ENCODE measurements around the gene EFHD2. TPM values are rescaled to one million over a fixed set of nuclear protein-coding genes. Genes with fewer than 3 reads are reported as not detected.

EFHD2 gene
- polyA plus RNA-seq, 3 donors, result 314 to 329 (median 323) TPM

DNA sequence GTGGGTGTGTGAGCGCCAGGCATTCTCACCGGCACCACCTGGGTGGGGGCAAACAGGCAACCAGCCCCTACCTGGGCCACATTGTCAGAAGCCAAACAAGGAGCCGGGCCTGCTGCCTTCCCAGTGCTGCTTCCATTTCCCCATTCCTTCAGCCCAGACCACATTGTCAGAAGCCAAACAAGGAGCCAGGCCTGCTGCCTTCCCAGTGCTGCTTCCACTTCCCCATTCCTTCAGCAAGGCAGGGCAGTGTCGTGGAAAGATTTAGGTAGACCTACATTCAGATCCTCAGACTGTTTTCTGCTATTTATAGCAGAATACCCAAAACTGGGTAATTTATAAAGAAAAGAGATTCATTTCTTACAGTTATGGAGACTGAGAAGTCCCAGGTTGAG lies 47.0 kb upstream of the EFHD2 start:
- Histone ChIP-seq H3K27me3 (ENCODE audit: control insufficient read depth in 2 of 2, insufficient read depth in 2 of 2, low read length in 2 of 2) (no peaks in the 10 kb centered on the region), H3K79me2 (ENCODE audit: insufficient read depth, low read length) (no peaks in the 10 kb centered on the region), H3K9me3 (replicated peaks in 1 of 2; ENCODE audit: control insufficient read depth in 1 of 2, insufficient read depth in 1 of 2, low read length in 2 of 2) (no peaks in the 10 kb centered on the region), H3K4me2 (replicated peaks; ENCODE audit: extremely low read depth, low read length, poor library complexity, severe bottlenecking) (no peak overlapping the region), H3K27ac (ENCODE audit: low read depth in 1 of 2, low read length in 2 of 2) (no peak overlapping the region), H3K36me3 (replicated peaks in 1 of 2; ENCODE audit: control insufficient read depth in 1 of 2, insufficient read depth in 2 of 2, low read length in 2 of 2) (no peaks in the 10 kb centered on the region), H3K4me1 (ENCODE audit: control insufficient read depth in 1 of 2, insufficient read depth in 2 of 2, low read length in 2 of 2) (no peaks in the 10 kb centered on the region), H2AFZ (ENCODE audit: insufficient read depth, low read depth, low read length, poor library complexity, severe bottlenecking) (no peak overlapping the region), H4K20me1 (ENCODE audit: insufficient read depth, low read length) (no peaks in the 10 kb centered on the region), H3K4me3 (replicated peaks in 1 of 3; ENCODE audit: low read depth in 2 of 3, low read length in 3 of 3) (no peak overlapping the region), H3K9ac (ENCODE audit: insufficient read depth, low read length, poor library complexity, severe bottlenecking) (no peak overlapping the region)
- Mint-ChIP-seq H3K4me3 (no peak overlapping the region), H3K27ac (peak overlapping the region in 1 of 7 donors; percentile 59), H3K27me3 (ENCODE audit: low read depth in 3 of 3) (peaks cover 2 to 11% (median 8%) of the 10 kb centered on the region in 3 donors), H3K36me3 (no peaks in the 10 kb centered on the region), H3K4me1 (peaks cover 7% of the 10 kb centered on the region), H3K9me3 (peaks cover 0 to 2% (median 0%) of the 10 kb centered on the region in 7 donors)
- intact Hi-C loops (cut with micrococcal nuclease), result loop anchor here in 1 of 2 donors (5.0 kb wide), 1 partner anchor 35 kb away; no protein-coding TSS in a partner anchor
- WGBS (ENCODE audit: insufficient coverage), result 64% methylated on average over 3 of the region's 4 CpGs
- TF ChIP-seq CTCF (IDR thresholded peaks at IDR 0.05), result no peak
- DNase-seq, result peak in 2 of 3 donors; percentile 24 to 41

GRCh38 chr1:15364740-15365139 lies 44.9 kb upstream of the EFHD2 start:
- 89% methylated on average over 1 of the region's 5 CpGs for WGBS (ENCODE audit: insufficient coverage)

More at GRCh38 chr1:15364740-15365139, 44.9 kb upstream of the EFHD2 start:
- Mint-ChIP-seq H3K4me3 (no peak overlapping the region), H3K4me1 (peaks cover 7% of the 10 kb centered on the region), H3K27ac (no peak overlapping the region), H3K9me3 (peaks cover 0 to 2% (median 0%) of the 10 kb centered on the region in 7 donors), H3K36me3 (no peaks in the 10 kb centered on the region), H3K27me3 (ENCODE audit: low read depth in 3 of 3) (peaks cover 2 to 8% (median 3%) of the 10 kb centered on the region in 3 donors)
- Histone ChIP-seq H3K9me3 (replicated peaks in 1 of 2; ENCODE audit: control insufficient read depth in 1 of 2, insufficient read depth in 1 of 2, low read length in 2 of 2) (no peaks in the 10 kb centered on the region), H3K27ac (ENCODE audit: low read depth in 1 of 2, low read length in 2 of 2) (no peak overlapping the region), H3K27me3 (ENCODE audit: control insufficient read depth in 2 of 2, insufficient read depth in 2 of 2, low read length in 2 of 2) (no peaks in the 10 kb centered on the region), H3K4me3 (replicated peaks in 1 of 3; ENCODE audit: low read depth in 2 of 3, low read length in 3 of 3) (no peak overlapping the region), H4K20me1 (ENCODE audit: insufficient read depth, low read length) (no peaks in the 10 kb centered on the region), H3K4me1 (ENCODE audit: control insufficient read depth in 1 of 2, insufficient read depth in 2 of 2, low read length in 2 of 2) (no peaks in the 10 kb centered on the region), H3K4me2 (replicated peaks; ENCODE audit: extremely low read depth, low read length, poor library complexity, severe bottlenecking) (no peak overlapping the region), H3K36me3 (replicated peaks in 1 of 2; ENCODE audit: control insufficient read depth in 1 of 2, insufficient read depth in 2 of 2, low read length in 2 of 2) (no peaks in the 10 kb centered on the region), H3K79me2 (ENCODE audit: insufficient read depth, low read length) (no peaks in the 10 kb centered on the region), H3K9ac (ENCODE audit: insufficient read depth, low read length, poor library complexity, severe bottlenecking) (no peak overlapping the region), H2AFZ (ENCODE audit: insufficient read depth, low read depth, low read length, poor library complexity, severe bottlenecking) (no peak overlapping the region)
- DNase-seq, result peak in 2 of 3 donors; percentile 18 to 24
- intact Hi-C loops (cut with micrococcal nuclease), result loop anchor here in 1 of 2 donors (5.0 kb wide), 1 partner anchor 37 kb away; no protein-coding TSS in a partner anchor
- peak; percentile 39 for TF ChIP-seq CTCF (IDR thresholded peaks at IDR 0.05)
